ENCODE measurements around the gene CCT8. TPM values are rescaled to one million over a fixed set of nuclear protein-coding genes. Genes with fewer than 3 reads are reported as not detected.

The CCT8 gene
- total RNA-seq, 1 donor from 2014 or later, result 176 TPM

Other genes with a start within 250 kb of the CCT8 start
- 27.1 TPM for gene LTN1, start 80.8 kb downstream of the CCT8 start, total RNA-seq
- 12.5 TPM for gene RWDD2B, start 54.3 kb downstream of the CCT8 start, total RNA-seq
- gene USP16, start 49.0 kb downstream of the CCT8 start, total RNA-seq, result 17.2 TPM
- gene MAP3K7CL, start 57.0 kb upstream of the CCT8 start, total RNA-seq, result 37.6 TPM
- gene BACH1, start 225.3 kb upstream of the CCT8 start, total RNA-seq, result 126 TPM